NCI-H1694 (cell line): ENCODE data around the gene CXCL1.

Experiments used
- DNase-seq: peaks from one replicate; lab custom pipeline; 2025; lab: John Stamatoyannopoulos, UW

CXCL1 gene

DNA sequence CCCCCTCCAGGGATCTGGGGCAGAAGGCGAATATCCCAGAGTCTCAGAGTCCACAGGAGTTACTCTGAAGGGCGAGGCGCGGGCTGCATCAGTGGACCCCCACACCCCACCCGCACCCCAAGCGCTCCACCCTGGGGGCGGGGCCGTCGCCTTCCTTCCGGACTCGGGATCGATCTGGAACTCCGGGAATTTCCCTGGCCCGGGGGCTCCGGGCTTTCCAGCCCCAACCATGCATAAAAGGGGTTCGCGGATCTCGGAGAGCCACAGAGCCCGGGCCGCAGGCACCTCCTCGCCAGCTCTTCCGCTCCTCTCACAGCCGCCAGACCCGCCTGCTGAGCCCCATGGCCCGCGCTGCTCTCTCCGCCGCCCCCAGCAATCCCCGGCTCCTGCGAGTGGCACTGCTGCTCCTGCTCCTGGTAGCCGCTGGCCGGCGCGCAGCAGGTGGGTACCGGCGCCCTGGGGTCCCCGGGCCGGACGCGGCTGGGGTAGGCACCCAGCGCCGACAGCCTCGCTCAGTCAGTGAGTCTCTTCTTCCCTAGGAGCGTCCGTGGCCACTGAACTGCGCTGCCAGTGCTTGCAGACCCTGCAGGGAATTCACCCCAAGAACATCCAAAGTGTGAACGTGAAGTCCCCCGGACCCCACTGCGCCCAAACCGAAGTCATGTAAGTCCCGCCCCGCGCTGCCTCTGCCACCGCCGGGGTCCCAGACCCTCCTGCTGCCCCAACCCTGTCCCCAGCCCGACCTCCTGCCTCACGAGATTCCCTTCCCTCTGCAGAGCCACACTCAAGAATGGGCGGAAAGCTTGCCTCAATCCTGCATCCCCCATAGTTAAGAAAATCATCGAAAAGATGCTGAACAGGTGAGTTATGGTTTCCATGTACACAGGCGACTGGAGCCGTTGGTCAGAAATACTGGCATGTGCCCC lies at the start of gene CXCL1:
Gene CXCL1, plus strand, starts transcription at position 264 of the 926 bp plus-strand sequence. Its CDS starts 78 bp downstream, at position 342.
- DNase-seq, result no peak

- no peak for DNase-seq
Measured at GRCh38 chr4:73821325-73821724, 47.9 kb upstream of the CXCL1 start.

- no peak for DNase-seq
Measured at GRCh38 chr4:73822389-73822788, 46.8 kb upstream of the CXCL1 start.

GRCh38 chr4:73822812-73823504 lies 46.2 kb upstream of the CXCL1 start:
- DNase-seq, result no peak

DNA sequence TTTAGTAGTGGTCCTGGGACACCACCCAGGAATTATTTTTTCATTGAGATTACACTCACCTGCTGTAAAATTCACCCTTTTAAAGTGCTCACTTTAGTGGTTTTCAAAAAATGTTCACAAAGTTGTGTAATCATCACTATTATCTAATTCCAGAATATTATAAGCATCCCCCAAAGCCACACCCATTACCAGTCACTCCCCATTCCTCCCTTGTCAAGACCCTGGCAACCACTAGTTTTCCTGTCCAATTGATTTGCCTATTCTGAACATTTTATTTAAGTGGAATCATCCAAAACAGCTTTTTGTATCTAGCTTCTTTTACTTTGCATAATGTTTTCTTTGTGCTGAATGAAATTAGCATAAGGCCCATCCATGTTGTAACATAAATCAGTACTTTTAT lies 45.4 kb upstream of the CXCL1 start:
- no peak for DNase-seq

- no peak for DNase-seq
Measured at GRCh38 chr4:73828956-73829355, 40.2 kb upstream of the CXCL1 start.

- no peak for DNase-seq
Measured at GRCh38 chr4:73831569-73831968, 37.6 kb upstream of the CXCL1 start.

- DNase-seq, result no peak
Measured at GRCh38 chr4:73832651-73833237, 36.4 kb upstream of the CXCL1 start.

DNA sequence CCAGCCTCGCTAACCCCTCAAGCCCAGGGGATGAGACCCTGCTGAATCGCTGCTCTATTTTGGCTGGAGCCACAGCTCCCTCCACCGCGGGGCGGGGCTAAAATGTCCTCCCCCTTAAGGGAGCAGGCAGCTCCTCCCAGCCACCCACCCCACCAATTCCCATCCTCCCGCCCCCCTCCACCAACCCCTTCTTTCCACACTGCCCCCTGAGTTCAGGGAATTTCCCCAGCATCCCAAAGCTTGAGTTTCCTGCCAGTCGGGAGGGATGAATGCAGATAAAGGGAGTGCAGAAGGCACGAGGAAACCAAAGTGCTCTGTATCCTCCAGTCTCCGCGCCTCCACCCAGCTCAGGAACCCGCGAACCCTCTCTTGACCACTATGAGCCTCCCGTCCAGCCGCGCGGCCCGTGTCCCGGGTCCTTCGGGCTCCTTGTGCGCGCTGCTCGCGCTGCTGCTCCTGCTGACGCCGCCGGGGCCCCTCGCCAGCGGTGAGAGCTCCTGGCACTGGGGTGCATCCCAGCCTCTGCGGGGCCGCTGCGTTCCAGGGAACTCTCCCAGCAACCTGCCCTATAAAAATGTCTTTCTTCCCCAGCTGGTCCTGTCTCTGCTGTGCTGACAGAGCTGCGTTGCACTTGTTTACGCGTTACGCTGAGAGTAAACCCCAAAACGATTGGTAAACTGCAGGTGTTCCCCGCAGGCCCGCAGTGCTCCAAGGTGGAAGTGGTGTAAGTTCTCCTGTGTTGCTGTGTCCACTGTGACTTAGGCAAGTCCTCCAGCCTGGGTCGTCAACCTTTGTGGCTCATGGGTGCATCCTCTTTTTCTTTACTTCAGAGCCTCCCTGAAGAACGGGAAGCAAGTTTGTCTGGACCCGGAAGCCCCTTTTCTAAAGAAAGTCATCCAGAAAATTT lies 32.6 kb upstream of the CXCL1 start, which contains the start of gene CXCL6:
Gene CXCL6, plus strand, starts transcription at position 306 of the 907 bp plus-strand sequence. Its CDS starts 73 bp downstream, at position 379.
- DNase-seq, result no peak

DNA sequence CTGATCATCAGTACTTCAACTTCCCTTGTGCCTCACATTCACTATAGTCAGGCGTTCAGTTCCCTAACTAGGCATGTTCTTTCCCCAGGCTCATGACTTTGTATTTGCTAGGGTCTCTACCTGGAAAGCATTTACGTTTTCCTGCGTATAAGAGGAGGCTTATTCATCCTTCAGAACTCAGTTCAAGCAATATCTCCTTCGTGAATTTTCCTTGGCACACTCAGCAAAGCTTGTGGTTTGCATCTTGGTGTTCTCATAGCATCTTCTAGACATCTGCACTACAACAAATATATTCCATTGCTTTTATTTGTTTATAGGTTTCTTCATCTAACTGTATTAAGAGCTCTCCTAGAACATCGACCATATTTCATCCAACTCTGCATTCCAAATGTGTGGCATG lies 30.1 kb upstream of the CXCL1 start:
- DNase-seq, result no peak

DNA sequence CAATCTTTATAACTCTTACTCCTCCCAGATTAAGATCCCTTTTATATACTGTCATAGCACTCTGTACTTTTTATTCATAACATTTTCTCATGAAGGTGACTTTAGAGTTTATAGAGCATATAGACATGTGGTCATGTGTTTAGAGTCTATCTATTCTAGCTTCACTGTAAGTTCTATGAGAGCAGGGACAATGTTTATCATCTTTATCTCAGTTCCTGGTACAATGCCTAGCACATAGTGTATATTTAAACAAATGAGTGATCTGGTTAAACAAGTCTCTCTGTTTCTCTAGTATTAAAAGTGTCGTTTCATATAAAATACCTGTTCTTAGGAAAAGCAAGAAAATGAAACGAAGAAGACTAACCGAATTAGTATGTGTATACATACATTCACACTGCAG lies 29.5 kb upstream of the CXCL1 start:
- no peak for DNase-seq

DNA sequence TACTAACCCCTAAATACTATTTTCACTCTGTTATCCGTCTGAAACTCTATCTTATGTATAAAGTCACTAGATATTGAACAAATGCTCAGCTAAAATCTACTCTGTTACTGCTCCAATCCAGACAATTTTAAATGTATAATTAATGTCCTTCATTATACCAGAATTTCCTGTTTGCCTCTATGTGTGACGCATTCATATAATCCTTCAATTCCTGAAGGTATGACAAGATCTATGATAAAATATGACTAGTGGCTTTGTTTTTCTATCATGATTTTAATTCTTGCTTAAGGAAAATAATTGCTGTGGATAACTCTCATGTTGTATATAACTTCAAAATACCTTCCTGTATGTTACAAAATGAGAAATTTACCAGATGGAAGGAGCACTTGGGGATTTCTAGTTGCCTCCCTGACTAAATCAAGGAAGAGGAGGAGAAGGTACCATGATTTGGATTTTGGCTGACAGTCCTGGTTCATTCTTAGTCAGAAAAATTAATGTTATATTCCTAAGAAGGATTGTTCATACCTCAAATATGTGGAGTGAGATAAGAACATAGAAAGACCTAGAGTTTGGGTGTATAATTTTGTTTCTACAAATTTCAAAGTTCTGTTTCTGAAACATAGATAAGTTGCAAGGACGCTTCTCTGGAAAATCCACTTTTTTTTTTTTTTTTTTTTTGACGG lies 27.8 kb upstream of the CXCL1 start:
- DNase-seq, result no peak

- DNase-seq, result no peak
Measured at GRCh38 chr4:73842696-73843095, 26.5 kb upstream of the CXCL1 start.

DNA sequence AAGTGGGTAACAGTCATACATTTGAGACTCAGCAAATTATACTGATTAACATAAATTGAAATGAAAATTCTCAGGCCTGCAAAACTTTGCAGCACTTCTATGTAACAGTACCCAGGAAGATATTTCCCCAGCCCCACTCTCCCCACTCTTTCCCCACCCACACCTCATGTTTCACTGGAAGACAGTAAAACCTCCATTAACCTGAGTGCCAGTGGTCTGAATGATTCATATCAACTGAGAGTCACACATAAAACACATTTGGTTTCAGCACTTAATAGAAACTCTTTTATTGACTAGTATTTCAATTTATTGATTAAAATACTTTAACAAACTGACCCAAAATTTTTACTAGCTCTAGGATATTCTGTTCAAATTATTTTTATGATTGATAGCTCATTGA lies 25.8 kb upstream of the CXCL1 start:
- DNase-seq, result no peak

DNA sequence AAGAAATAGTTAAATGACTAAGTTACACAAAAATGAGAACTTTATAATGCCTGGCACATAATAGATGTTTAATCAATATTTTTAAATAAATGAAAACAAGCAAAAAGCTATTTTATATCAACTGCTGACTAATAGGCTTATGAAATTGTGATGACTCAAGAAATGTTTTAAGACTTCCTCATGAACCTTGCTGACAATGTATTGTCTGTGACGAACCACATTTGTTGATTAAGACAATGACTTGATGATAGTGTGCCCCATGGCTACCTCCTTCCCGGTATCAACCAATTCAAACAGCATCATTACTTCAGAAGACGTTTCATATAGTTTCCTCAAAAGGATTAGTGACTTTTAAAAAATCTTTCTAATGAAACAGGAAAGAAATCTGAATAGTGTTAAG lies 24.8 kb upstream of the CXCL1 start:
- DNase-seq, result no peak

- no peak for DNase-seq
Measured at GRCh38 chr4:73844806-73845205, 24.4 kb upstream of the CXCL1 start.

DNA sequence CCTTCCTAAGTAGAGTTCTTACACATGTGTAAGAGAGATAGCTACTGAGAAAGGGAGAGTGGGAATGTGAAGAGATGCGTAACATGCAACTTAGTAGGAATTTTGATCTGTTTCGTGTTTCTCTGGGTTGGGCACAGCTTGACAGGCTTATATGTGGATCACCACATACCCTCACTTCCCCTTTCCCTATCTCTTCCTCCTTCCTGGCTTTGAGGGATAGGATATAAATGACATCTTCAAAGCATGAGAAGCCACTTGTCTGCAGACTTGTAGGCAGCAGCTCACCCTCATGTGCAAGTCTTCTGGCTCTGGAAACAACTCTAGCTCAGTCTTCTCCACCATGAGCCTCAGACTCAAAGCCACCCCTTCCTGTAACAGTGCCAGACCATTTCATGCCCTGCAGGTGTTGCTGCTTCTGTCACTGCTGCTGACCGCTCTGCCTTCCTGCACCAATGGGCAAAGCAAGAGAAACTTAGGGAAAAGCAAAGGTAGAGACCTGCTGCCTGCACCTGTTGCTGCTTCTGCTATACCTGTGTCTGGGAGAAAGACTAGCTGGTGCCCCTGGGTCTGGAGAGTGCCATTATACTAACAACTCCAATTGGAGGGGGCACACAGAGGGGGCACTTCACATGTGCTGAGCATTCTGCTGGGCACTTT lies 21.5 kb upstream of the CXCL1 start:
- no peak for DNase-seq

- no peak for DNase-seq
Measured at GRCh38 chr4:73848183-73848777, 20.9 kb upstream of the CXCL1 start.

DNA sequence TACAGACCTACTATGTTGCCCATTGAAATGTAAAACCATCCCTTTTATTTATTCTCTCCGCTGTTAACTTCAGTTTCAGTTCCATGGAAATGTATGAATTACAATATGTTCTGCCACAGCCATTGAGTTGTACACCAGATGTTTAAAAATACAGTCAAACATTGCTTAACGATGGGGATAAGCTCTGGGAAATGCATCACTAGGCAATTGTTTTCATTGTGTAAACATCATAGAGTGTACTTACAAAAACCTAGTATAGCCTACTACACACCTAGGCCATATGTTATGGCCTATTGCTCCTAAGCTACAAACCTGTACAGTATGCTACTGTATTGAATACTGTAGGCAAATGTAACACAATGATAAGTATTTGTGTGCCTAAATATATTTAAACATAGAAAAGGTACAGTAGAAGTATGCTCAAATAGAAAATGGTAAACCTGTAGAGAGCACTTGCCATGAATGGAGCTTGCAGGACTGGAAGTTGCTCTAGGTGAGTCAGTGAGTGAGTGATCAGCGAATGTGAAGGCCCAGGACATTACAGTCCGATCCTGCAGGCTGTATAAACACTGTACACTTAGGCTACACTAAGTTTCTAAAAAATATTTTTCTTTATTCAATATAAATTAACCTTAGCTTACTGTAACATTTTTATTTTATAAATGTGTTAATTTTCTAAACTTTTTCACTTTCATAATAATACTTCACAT lies 18.8 kb upstream of the CXCL1 start:
- no peak for DNase-seq

- no peak for DNase-seq
Measured at GRCh38 chr4:73851293-73851692, 17.9 kb upstream of the CXCL1 start.
